Thyroid gland (tissue), 4 donors: ENCODE measurements around the gene KIF1B.
"Not testable (repeated sequence)": the region's sequence is repeated elsewhere in the genome, so short reads cannot be mapped to it uniquely, and the experiment has no call there.

Experiments
- POLR2A ChIP-seq, 2 donors: fragments of 450-650 bp; IDR thresholded peaks; one replicate each; pipeline ENCODE4 v1.6.1; 2017; ENCODE audit warnings: antibody characterized with exemption in 2 of 2, mild to moderate bottlenecking in 2 of 2, moderate library complexity in 1 of 2
- TF ChIP-seq, protein P1 (sequence below), 6 experiments: fragments of 200-600 bp in 3 of 6; fragments of 450-650 bp in 3 of 6; sonication (generic) in 3 of 6; IDR thresholded peaks; one replicate each; pipeline ENCODE4 v1.5.1; 2016 to 2019; ENCODE audit warnings: antibody characterized with exemption in 6 of 6, mild to moderate bottlenecking in 2 of 6, inconsistent platforms in 1 of 6, moderate library complexity in 1 of 6

DNA sequence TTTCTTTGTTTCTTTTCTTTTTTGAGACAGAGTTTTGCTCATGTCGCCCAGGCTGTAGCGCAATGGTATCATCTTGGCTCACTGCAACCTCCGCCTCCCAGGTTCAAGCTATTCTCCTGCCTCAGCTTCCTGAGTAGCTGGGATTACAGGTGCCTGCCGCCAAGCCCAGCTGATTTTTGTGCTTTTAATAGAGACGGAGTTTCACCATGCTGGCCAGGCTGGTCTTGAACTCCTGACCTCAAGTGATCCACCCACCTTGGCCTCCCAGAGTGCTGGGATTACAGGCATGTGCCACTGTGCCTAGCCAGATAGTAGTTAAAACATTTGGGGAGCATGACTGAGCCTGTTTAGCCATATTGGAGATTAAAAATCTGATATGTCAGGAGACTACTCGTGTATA lies 10.3 kb downstream of the KIF1B start:
- TF ChIP-seq, protein P1, sequence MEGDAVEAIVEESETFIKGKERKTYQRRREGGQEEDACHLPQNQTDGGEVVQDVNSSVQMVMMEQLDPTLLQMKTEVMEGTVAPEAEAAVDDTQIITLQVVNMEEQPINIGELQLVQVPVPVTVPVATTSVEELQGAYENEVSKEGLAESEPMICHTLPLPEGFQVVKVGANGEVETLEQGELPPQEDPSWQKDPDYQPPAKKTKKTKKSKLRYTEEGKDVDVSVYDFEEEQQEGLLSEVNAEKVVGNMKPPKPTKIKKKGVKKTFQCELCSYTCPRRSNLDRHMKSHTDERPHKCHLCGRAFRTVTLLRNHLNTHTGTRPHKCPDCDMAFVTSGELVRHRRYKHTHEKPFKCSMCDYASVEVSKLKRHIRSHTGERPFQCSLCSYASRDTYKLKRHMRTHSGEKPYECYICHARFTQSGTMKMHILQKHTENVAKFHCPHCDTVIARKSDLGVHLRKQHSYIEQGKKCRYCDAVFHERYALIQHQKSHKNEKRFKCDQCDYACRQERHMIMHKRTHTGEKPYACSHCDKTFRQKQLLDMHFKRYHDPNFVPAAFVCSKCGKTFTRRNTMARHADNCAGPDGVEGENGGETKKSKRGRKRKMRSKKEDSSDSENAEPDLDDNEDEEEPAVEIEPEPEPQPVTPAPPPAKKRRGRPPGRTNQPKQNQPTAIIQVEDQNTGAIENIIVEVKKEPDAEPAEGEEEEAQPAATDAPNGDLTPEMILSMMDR (IDR thresholded peaks at IDR 0.05): not testable (repeated sequence)
- TF ChIP-seq POLR2A (IDR thresholded peaks at IDR 0.05): not testable (repeated sequence)
